ENCODE results near the gene SHQ1.
A peak's percentile ranks its signal among the peaks of the same experiment; 100 is the strongest.

Gene SHQ1

GRCh38 chr3:72818092-72818773 lies 30.0 kb downstream of the SHQ1 start:
- no peaks in the 10 kb centered on the region for H3K27me3 ChIP-seq (ENCODE audit: control insufficient read depth, insufficient read depth, low read length)
- no peak overlapping the region for H3K9ac ChIP-seq (ENCODE audit: low read depth, low read length)
- H3K36me3 ChIP-seq (ENCODE audit: control insufficient read depth, insufficient read depth, low read length), result peaks cover 9% of the 10 kb centered on the region; the same call in 1 of the 2 replicates
- no peaks in the 10 kb centered on the region for H3K9me3 ChIP-seq (ENCODE audit: control insufficient read depth, insufficient read depth, low read length)
- no peak overlapping the region for H3K27ac ChIP-seq (ENCODE audit: low read depth, low read length)
- peaks cover 12% of the 10 kb centered on the region; the same call in 1 of the 2 replicates for H3K4me1 ChIP-seq (ENCODE audit: control insufficient read depth, insufficient read depth, low read length)
- no peak overlapping the region for H3K4me3 ChIP-seq (ENCODE audit: low read depth, low read length)

- Histone ChIP-seq H3K36me3 (ENCODE audit: control insufficient read depth, insufficient read depth, low read length) (peaks cover 9% of the 10 kb centered on the region; the same call in 1 of the 2 replicates), H3K27ac (ENCODE audit: low read depth, low read length) (no peak overlapping the region), H3K9me3 (ENCODE audit: control insufficient read depth, insufficient read depth, low read length) (no peaks in the 10 kb centered on the region), H3K4me1 (ENCODE audit: control insufficient read depth, insufficient read depth, low read length) (peaks cover 19% of the 10 kb centered on the region), H3K9ac (ENCODE audit: low read depth, low read length) (no peak overlapping the region), H3K27me3 (ENCODE audit: control insufficient read depth, insufficient read depth, low read length) (no peaks in the 10 kb centered on the region), H3K4me3 (ENCODE audit: low read depth, low read length) (no peak overlapping the region)
These were observed 31.3 kb downstream of the SHQ1 start for GRCh38 chr3:72816862-72817355.

- Histone ChIP-seq H3K4me3 (ENCODE audit: low read depth, low read length) (no peak overlapping the region), H3K36me3 (ENCODE audit: control insufficient read depth, insufficient read depth, low read length) (peaks cover 9% of the 10 kb centered on the region; the same call in 1 of the 2 replicates), H3K9me3 (ENCODE audit: control insufficient read depth, insufficient read depth, low read length) (no peaks in the 10 kb centered on the region), H3K4me1 (ENCODE audit: control insufficient read depth, insufficient read depth, low read length) (peaks cover 39% of the 10 kb centered on the region), H3K27me3 (ENCODE audit: control insufficient read depth, insufficient read depth, low read length) (no peaks in the 10 kb centered on the region), H3K27ac (ENCODE audit: low read depth, low read length) (no peak overlapping the region), H3K9ac (ENCODE audit: low read depth, low read length) (no peak overlapping the region)
These were observed 33.9 kb downstream of the SHQ1 start for GRCh38 chr3:72814308-72814707.

DNA sequence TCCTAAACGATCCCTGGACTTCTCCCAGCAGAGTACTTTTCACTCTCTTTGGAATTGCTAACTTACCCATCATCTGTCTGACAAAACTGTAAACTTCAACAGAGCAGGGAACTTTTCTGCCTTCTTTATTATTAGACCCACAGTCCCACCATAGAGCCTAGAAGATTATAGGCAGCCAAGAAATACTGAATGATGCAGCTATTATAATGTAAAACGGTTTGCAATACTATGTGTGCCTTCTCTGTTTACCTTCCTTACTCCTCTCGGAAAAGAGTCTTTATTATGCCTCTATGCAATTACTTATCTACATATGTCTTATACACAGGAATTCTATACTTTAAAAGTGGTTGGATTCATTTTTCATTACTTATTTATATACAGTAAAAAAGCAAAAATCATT lies 36.0 kb downstream of the SHQ1 start:
- Histone ChIP-seq H3K4me3 (ENCODE audit: low read depth, low read length) (no peak overlapping the region), H3K27ac (ENCODE audit: low read depth, low read length) (peak overlapping the region; percentile 77), H3K27me3 (ENCODE audit: control insufficient read depth, insufficient read depth, low read length) (no peaks in the 10 kb centered on the region), H3K9ac (ENCODE audit: low read depth, low read length) (no peak overlapping the region), H3K9me3 (ENCODE audit: control insufficient read depth, insufficient read depth, low read length) (no peaks in the 10 kb centered on the region), H3K4me1 (ENCODE audit: control insufficient read depth, insufficient read depth, low read length) (peaks cover 39% of the 10 kb centered on the region), H3K36me3 (ENCODE audit: control insufficient read depth, insufficient read depth, low read length) (peaks cover 9% of the 10 kb centered on the region; the same call in 1 of the 2 replicates)

GRCh38 chr3:72811571-72811970 lies 36.7 kb downstream of the SHQ1 start:
- Histone ChIP-seq H3K4me3 (ENCODE audit: low read depth, low read length) (no peak overlapping the region), H3K27me3 (ENCODE audit: control insufficient read depth, insufficient read depth, low read length) (no peaks in the 10 kb centered on the region), H3K9ac (ENCODE audit: low read depth, low read length) (no peak overlapping the region), H3K27ac (ENCODE audit: low read depth, low read length) (peak overlapping the region; percentile 77), H3K9me3 (ENCODE audit: control insufficient read depth, insufficient read depth, low read length) (no peaks in the 10 kb centered on the region), H3K4me1 (ENCODE audit: control insufficient read depth, insufficient read depth, low read length) (peaks cover 39% of the 10 kb centered on the region), H3K36me3 (ENCODE audit: control insufficient read depth, insufficient read depth, low read length) (0 out of 2 replicates have a peak, but pooled peaks cover 3% of the 10 kb centered on the region)

GRCh38 chr3:72810659-72811434 lies 37.4 kb downstream of the SHQ1 start:
- 0 out of 2 replicates have a peak, but pooled peaks cover 3% of the 10 kb centered on the region for H3K36me3 ChIP-seq (ENCODE audit: control insufficient read depth, insufficient read depth, low read length)

GRCh38 chr3:72810063-72810462 lies 38.2 kb downstream of the SHQ1 start:
- Histone ChIP-seq H3K27ac (ENCODE audit: low read depth, low read length) (peak overlapping the region; percentile 72), H3K27me3 (ENCODE audit: control insufficient read depth, insufficient read depth, low read length) (no peaks in the 10 kb centered on the region), H3K4me3 (ENCODE audit: low read depth, low read length) (peak overlapping the region; percentile 7; the same call in 1 of the 2 replicates), H3K9me3 (ENCODE audit: control insufficient read depth, insufficient read depth, low read length) (no peaks in the 10 kb centered on the region), H3K9ac (ENCODE audit: low read depth, low read length) (0 out of 2 replicates have a peak overlapping the region, but pooled peaks have one; percentile 38), H3K4me1 (ENCODE audit: control insufficient read depth, insufficient read depth, low read length) (peaks cover 39% of the 10 kb centered on the region), H3K36me3 (ENCODE audit: control insufficient read depth, insufficient read depth, low read length) (0 out of 2 replicates have a peak, but pooled peaks cover 3% of the 10 kb centered on the region)

More at GRCh38 chr3:72810659-72811434, 37.4 kb downstream of the SHQ1 start:
- Histone ChIP-seq H3K9me3 (ENCODE audit: control insufficient read depth, insufficient read depth, low read length) (no peaks in the 10 kb centered on the region), H3K9ac (ENCODE audit: low read depth, low read length) (no peak overlapping the region), H3K27ac (ENCODE audit: low read depth, low read length) (peak overlapping the region; percentile 77), H3K4me3 (ENCODE audit: low read depth, low read length) (no peak overlapping the region), H3K27me3 (ENCODE audit: control insufficient read depth, insufficient read depth, low read length) (no peaks in the 10 kb centered on the region), H3K4me1 (ENCODE audit: control insufficient read depth, insufficient read depth, low read length) (peaks cover 39% of the 10 kb centered on the region)

GRCh38 chr3:72804361-72804760 lies 43.9 kb downstream of the SHQ1 start:
- no peaks in the 10 kb centered on the region for H3K36me3 ChIP-seq (ENCODE audit: control insufficient read depth, insufficient read depth, low read length)
- H3K4me1 ChIP-seq (ENCODE audit: control insufficient read depth, insufficient read depth, low read length), result peaks cover 12% of the 10 kb centered on the region
- H3K9me3 ChIP-seq (ENCODE audit: control insufficient read depth, insufficient read depth, low read length), result no peaks in the 10 kb centered on the region
- no peaks in the 10 kb centered on the region for H3K27me3 ChIP-seq (ENCODE audit: control insufficient read depth, insufficient read depth, low read length)
- H3K4me3 ChIP-seq (ENCODE audit: low read depth, low read length), result no peak overlapping the region
- H3K9ac ChIP-seq (ENCODE audit: low read depth, low read length), result no peak overlapping the region
- H3K27ac ChIP-seq (ENCODE audit: low read depth, low read length), result no peak overlapping the region

GRCh38 chr3:72803573-72803972 lies 44.7 kb downstream of the SHQ1 start:
- H3K9me3 ChIP-seq (ENCODE audit: control insufficient read depth, insufficient read depth, low read length), result no peaks in the 10 kb centered on the region
- H3K27me3 ChIP-seq (ENCODE audit: control insufficient read depth, insufficient read depth, low read length), result no peaks in the 10 kb centered on the region
- H3K36me3 ChIP-seq (ENCODE audit: control insufficient read depth, insufficient read depth, low read length), result no peaks in the 10 kb centered on the region
- peaks cover 14% of the 10 kb centered on the region for H3K4me1 ChIP-seq (ENCODE audit: control insufficient read depth, insufficient read depth, low read length)
- no peak overlapping the region for H3K9ac ChIP-seq (ENCODE audit: low read depth, low read length)
- H3K27ac ChIP-seq (ENCODE audit: low read depth, low read length), result no peak overlapping the region
- no peak overlapping the region for H3K4me3 ChIP-seq (ENCODE audit: low read depth, low read length)

DNA sequence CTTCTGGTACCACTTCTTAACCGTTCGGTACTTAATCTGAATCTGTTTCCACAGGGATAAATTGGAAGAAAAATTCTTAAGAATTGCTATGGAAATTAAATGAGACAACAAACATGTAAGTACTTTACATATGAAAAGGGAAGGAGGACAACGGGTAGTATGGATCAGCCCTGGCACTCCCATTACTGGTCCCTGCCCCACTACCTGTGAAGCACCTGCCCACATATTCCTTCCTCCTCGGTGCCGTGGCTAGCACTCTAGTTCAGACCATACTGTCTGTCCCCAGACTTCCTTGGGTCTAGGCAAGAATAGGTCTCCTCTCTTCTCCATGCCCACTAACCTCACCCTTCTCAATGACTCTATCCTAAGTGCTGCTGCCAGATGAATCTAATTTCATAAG lies 46.2 kb downstream of the SHQ1 start:
- H3K27me3 ChIP-seq (ENCODE audit: control insufficient read depth, insufficient read depth, low read length), result no peaks in the 10 kb centered on the region
- H3K27ac ChIP-seq (ENCODE audit: low read depth, low read length), result no peak overlapping the region
- H3K4me3 ChIP-seq (ENCODE audit: low read depth, low read length), result no peak overlapping the region
- peaks cover 25% of the 10 kb centered on the region for H3K4me1 ChIP-seq (ENCODE audit: control insufficient read depth, insufficient read depth, low read length)
- no peak overlapping the region for H3K9ac ChIP-seq (ENCODE audit: low read depth, low read length)
- no peaks in the 10 kb centered on the region for H3K36me3 ChIP-seq (ENCODE audit: control insufficient read depth, insufficient read depth, low read length)
- no peaks in the 10 kb centered on the region for H3K9me3 ChIP-seq (ENCODE audit: control insufficient read depth, insufficient read depth, low read length)

GRCh38 chr3:72800869-72801268 lies 47.4 kb downstream of the SHQ1 start:
- Histone ChIP-seq H3K9me3 (ENCODE audit: control insufficient read depth, insufficient read depth, low read length) (no peaks in the 10 kb centered on the region), H3K9ac (ENCODE audit: low read depth, low read length) (no peak overlapping the region), H3K36me3 (ENCODE audit: control insufficient read depth, insufficient read depth, low read length) (no peaks in the 10 kb centered on the region), H3K4me3 (ENCODE audit: low read depth, low read length) (no peak overlapping the region), H3K27me3 (ENCODE audit: control insufficient read depth, insufficient read depth, low read length) (no peaks in the 10 kb centered on the region), H3K27ac (ENCODE audit: low read depth, low read length) (no peak overlapping the region), H3K4me1 (ENCODE audit: control insufficient read depth, insufficient read depth, low read length) (peaks cover 25% of the 10 kb centered on the region)
